HG03103 (cell line): ENCODE data around the gene PPM1F.

Experiments
- ATAC-seq: cut with Tn5 transposase; IDR thresholded peaks from one replicate; pipeline ENCODE4 v1.9.1; 2021; ENCODE audit warnings: low read depth; ENCODE audit not compliant: unreplicated experiment

Gene PPM1F

DNA sequence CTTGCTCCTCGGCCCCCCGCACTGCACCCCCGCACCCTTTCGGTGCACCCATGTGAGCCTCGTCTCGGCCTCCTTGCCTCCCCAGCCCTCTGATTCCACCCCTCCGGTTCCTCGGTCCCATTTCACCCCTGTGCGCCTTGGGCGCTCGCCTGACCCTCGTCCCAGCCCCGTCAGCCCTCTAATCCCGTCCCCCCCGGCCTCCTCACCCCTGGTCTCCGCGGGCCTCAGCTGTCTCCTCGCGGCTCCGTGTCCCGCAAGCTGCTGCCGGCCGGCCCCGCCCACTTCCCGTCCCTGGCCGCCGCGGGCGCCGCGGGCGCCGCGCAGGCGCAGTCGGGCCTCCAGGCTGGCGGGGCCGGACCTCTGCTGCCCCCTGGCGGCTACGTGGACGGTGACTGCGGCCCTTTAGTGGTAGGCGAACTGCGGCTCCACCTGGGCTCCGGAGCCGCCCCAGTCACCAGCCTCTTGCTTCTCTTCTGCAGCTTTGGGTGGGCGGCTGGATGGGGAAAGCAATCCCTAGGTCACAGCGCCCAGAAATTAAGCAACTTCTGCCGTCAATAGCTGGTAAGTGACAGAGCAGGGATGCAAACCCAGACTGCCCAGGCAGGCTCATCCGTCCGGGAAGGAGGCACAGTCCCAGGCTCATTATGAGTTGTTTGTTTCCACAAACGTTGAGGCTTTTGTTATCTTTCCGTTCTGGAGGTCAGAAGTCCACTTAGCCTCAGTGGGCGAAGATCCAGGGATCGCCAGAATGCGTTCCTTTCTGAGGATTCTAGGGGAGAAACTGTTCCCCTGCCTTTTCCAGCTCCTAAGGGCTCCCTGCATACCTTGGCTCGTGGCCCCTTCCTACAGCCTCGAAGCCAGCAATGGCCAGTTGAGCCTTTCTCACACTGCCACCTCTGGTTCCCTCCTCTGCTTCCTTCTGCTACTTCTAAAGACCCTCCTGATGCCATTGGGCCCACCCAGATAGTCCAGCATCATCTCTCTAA, at the start of gene PPM1F:
Gene PPM1F, minus strand, starts transcription at position 263 of the 986 bp plus-strand sequence. CDS start 6,800 bp downstream, outside the sequence.
- ATAC-seq = no peak

DNA sequence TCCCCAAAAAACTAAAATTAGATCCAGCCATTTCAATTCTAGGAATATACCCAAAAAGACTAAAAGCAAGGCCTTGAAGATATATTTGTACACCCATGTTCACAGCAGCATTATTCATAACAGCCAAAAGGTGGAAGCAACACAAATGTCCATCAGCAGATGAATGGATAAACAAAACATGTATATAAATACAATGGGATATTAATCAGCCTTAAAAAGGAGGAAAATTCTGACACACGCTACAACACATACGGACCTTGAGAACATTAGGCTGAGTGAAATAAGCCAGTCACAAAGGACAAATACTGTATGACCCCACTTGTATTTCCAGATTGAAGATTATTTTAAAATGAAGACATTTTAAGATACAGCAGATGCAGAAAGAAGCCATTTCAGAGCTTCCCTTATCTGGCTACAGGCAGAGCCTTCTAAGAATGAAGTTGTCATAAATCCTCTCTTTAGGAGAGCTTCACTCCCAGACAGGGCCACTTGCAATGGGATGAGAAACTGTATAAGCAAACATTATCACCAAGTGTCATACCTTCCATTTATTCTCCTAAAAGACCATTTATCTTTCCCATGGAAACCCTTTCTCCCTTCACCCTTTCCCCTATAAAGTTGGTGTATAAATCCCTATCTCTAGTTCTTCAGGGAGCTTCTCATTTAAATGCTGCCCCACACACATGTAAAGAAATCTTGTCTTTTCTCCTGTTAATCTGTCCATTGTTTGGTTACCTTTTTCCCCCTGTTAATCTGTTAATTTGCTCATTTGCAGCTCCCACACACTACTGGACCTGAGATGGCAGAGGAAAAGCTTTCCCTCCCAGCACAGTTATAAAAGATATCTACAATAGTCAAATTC, 49.2 kb upstream of the PPM1F start:
- no peak for ATAC-seq

DNA sequence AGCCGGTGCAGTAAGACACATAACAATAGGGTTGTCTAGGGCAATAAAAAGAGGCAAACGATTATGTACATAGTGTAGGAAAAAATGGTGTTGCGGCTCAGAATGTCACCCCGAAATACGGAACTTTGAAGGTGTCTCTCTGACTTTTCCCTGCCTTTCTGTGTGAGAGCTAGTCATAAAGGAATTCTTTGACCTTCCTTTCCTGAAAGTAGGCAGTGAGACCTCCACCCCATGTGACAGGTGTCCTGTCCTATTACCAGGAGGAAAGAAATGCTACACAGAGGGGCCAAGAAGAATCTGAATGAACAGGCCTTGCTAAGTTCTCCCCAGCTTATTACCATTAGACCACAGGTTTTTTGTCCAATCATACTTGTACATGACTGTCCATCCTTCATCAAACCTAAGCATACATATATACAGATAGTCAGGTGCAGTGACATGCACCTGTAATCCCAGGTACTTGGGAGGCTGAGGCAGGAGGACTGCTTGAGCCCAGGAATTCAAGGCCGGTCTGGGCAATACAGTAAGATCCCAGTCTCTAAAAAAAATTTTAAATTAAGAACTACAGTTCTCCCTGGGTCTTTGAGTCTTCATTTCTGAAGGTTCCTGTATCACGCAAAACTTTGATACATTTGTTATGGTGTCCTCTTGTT, 46.1 kb upstream of the PPM1F start:
- ATAC-seq = no peak

DNA sequence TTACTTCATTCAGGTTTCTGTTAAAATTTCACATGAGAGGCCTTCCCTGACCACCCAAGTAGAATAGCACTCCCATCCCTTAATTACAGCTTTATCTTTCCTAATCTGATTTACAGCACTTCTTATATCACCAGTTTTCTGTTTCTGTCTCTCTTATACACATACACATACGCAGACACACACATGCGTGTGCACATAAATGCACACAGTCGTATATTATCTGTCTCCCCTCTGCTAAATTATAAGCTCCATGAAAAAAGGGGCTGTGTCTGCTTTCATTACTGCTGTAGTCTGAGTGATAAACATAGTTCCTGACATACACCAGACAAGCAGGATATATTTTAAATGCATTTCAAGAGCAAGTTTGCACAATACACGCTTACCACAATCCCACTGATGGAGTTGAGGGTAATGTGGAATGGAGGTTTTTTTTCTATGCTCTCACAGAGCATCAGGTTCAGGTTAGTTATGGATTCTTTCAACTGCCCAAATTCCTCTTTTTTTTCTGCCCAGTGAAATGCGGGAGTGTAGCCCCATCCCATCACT, 43.6 kb upstream of the PPM1F start:
- no peak for ATAC-seq

GRCh38 chr22:21995660-21996059, 43.0 kb upstream of the PPM1F start:
- no peak for ATAC-seq

DNA sequence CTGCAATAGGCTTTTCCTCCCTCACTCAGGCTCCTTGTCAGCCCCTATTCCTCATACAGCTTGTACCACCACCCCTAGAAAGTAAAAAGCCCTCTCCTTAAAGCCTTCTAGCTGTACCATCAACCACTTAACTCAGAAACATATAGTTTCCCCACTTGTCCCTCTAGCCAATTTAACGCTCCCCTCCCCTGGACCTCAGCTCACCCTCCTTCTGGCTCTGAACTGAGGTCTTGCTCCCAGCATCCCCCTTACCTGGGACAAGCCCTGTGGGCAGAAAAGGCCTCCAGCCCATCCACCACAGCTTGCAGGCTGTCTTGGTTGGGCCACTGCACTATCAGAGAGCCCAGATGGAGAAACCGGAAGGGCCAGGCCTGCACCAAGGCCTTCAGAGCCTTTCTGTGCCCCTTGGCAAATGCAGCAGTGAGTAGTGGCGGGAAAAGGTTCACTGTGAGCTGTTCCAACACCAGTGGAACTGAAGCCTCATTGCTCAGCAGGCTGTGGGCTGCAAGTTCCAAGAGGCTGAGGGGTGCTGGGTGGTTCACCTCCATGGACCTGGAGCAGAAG, 42.3 kb upstream of the PPM1F start:
- ATAC-seq = no peak

DNA sequence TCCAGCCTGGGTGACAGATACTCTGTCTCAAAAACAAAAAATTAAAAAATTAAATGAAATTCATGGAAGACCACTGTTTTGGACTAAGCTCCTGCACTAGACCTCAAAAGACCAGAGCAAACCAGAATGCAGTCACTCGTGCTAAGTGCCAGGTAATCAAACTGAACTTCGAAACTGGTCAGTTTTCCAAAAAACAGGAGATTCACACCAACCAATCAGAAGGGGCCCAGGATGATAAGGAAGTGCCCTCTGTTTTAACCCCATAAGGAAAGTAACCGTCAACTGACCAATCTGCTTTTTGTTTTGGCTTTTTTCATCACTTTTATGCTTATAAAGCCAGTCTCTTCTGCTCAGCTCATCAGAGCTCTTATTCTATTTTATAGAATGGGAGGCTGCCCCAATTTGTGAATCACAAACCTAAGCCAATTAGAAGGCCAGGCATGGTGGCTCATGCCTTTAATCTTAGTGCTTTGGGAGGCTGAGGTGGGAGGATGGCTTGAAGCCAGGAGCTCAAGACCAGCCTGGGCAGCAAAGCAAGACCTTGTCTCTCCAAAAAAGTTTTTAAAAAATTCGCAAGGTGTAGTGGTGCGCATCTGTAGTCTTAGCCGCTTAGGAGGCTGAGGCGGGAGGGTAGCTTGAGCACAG, 40.1 kb upstream of the PPM1F start:
- no peak for ATAC-seq

- no peak for ATAC-seq
Observed at GRCh38 chr22:21991774-21992173, 39.1 kb upstream of the PPM1F start.

GRCh38 chr22:21991304-21991596, 38.6 kb upstream of the PPM1F start:
- ATAC-seq = no peak

- no peak for ATAC-seq
Observed at GRCh38 chr22:21990445-21991303, 38.0 kb upstream of the PPM1F start.

- no peak for ATAC-seq
Observed at GRCh38 chr22:21989049-21989448, 36.4 kb upstream of the PPM1F start.

- no peak for ATAC-seq
Observed at GRCh38 chr22:21985214-21985613, 32.6 kb upstream of the PPM1F start.

- no peak for ATAC-seq
Observed at GRCh38 chr22:21984793-21985192, 32.1 kb upstream of the PPM1F start.

DNA sequence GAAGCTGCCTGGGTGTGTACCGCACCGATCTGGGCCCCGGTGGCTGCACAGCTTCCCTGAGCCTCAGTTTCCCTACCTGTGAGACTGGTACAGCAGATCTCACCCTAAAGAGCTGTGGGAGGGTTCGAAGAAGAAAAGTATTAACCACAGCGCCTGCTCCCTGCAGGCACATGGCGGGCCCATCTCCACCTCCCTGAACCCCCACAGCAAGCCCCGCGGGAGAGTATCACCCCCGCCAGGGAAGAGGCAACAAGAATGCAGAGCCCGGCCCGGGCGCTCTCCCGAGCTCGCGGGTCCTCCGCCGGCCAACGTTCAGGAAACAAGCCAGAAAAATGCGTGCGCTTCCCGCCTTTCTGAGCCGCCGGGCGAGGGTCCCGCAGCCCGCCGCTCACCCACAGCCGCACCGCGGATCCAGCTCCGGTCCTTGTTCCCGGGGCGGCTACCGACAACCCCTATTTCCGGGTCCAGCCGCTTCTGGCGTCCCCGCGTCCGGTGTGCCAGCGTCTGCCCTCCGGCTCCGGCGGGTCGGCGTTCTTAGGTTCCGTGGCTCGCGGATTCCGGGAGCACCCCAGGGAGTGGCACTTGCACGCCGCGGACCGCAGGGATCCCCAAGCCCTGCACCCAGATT, 29.8 kb upstream of the PPM1F start, which contains the start of gene TOP3B:
Gene TOP3B, minus strand, starts transcription at position 450 of the 628 bp plus-strand sequence. CDS start 7,078 bp downstream, outside the sequence.
- ATAC-seq = no peak

- ATAC-seq = no peak
Observed at GRCh38 chr22:21981874-21982273, 29.2 kb upstream of the PPM1F start.

DNA sequence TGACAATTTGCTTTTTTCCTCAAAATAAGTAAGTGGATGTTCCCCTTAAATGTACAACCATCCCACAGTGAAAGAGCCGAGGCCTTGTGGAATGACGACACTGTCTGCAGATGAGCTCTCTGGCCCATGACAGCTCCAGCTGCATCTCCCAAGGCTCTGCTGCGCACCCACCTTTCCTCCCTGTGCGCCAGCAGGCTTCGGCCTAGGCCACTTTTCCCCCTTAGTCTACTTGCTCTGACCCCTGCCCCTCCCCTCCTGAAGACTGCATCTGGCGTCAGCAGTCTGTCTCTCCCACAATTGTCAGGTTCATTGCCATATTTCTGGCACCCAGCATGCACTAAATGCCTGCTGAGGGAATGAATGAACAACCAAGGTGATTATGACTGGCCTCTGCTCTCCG, 27.9 kb upstream of the PPM1F start:
- no peak for ATAC-seq

GRCh38 chr22:21978564-21979386, 26.1 kb upstream of the PPM1F start:
- ATAC-seq = no peak

DNA sequence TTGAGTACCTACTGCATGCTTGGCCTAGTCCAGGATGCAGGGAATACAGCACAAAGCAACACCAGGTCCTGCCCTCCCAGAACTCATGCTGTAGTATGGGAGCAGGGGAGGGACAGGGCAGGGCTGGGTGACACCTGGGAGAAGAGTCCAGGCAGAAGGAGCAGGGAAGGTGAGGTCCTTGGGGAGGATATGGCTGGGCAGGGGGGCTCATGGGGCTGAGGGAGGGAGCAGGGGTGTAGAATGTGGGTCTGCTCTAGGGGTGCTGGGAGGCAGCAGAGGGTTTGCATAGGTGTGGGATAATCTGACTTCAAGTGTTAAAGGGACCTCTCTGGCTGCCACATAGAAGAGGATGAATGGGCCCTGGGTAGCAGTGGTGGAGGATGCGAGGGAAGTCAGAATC, 25.2 kb upstream of the PPM1F start:
- ATAC-seq = no peak
